Measurements from ENCODE around the gene PXDN.
"Not testable (repeated sequence)": the region's sequence is repeated elsewhere in the genome, so short reads cannot be mapped to it uniquely, and the experiment has no call there.

Gene PXDN

DNA sequence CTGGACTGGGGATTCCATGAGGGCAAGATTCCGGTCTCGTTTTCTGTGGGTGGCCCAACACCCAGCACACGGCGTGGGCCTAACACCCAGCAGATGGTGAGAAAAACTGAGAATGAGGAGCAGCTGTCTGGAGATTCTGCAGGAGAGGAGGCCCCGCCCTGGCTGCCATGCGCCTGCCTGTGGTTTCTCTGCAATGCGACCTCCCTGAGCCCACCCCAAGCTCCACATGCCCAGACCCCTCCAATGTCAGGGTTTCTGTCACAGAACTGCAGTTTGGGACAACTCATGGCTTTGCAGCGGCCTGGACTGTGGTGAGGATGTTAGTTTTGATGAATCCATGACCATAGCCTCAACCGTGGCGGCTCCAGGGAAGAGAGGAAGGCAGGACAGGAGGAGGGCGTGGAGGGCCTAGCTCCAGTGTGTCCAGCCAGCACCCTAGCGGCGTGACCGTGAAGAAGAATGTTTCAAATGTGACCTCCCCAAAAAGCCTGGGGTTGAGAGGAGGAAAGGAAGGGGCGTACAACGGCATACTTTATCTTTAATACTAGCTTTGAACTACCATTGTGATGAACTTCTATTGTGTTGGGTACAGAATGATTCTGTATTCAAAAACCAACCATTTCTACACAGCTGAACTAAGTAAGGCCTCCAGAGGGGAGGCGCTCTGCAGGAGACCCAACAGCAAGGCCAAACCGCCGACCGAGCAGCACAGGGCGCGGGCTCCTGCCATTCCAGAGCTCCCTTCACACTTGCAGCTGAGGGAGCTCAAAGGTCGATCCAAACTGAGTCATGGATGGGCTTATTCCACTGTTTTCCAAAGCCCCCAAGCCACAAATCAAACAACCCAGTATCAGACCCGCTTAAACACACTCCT lies 3.4 kb downstream of the PXDN start:
- DNase-seq = no peak

DNA sequence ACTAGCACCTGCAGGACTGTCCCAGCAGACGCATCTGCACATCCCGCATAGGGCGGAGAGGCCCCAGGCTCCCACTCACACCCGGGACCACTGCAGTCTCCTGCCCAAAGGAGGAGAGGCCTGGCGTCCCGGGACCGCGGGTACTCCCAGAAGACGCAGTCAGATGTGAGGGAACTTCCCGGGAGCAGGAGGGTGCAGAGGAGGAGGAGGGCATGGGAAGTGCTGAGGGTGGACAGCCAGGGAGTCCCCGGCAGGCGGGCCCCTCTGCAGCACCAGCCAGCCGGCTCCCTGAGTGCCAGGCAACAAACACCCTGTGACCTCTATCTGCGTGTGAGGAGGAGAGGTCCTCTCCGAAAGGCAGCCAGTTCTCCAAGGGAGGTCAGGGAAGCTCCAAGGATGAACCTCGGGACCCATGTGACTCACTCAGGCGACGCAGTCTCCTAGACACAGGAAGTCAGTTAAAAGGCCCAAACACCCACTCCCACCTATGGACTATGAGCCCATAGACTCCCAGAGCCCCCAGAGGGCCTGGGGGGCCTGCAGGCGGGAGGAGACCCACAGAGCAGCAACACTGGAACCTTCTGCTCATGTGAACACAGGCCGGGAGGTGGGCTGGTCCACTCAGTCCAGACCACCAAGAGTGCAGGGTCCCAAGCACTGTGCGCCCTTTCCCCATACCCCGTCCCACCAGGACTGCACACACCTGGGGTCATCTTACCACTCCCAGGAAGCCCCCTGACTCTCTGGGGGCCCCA lies 4.2 kb downstream of the PXDN start:
- no peak for DNase-seq

GRCh38 chr2:1739322-1739957 lies 4.9 kb downstream of the PXDN start:
- no peak for DNase-seq

GRCh38 chr2:1738646-1739302 lies 5.5 kb downstream of the PXDN start:
- no peak for DNase-seq

DNA sequence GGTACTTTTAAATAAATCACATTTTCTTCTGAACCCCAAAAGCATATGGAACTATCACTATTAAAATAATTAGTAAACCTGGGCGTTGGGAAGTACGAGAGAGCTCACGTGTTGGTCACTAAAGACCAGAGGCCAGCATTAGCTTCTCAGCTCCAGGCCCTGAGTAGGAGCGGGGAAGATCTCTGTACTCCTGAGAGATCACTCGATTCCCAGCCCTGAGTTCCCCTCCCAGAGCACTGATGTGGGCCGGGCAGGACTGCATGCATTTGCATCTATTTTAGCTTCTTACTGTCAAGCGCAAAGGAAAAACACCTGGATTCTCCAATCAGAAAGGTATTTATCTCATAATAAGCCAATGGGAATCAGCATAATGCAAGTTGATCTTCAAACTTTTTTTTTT lies 6.2 kb downstream of the PXDN start:
- no peak for DNase-seq

- DNase-seq = no peak
These were observed 7.3 kb downstream of the PXDN start for GRCh38 chr2:1736997-1737480.

DNA sequence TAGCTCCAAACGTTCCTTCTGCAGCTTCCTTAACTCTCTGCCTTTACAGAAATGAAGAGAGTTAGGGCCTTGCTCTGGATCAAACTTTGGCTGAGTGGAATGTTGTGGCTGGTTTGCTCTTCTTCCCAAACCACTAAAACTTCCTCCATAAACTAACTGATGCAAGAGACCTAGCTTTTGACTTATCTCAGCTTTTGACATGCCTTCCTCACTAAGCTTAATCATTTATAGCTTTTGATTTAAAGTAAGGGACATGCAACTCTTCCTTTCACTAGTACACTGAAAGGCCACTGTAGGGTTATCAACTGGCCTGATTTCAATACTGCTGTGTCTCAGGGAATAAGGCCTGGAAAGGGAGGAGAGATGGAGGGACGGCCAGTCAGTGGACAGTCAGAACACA lies 8.3 kb downstream of the PXDN start:
- DNase-seq = no peak

DNA sequence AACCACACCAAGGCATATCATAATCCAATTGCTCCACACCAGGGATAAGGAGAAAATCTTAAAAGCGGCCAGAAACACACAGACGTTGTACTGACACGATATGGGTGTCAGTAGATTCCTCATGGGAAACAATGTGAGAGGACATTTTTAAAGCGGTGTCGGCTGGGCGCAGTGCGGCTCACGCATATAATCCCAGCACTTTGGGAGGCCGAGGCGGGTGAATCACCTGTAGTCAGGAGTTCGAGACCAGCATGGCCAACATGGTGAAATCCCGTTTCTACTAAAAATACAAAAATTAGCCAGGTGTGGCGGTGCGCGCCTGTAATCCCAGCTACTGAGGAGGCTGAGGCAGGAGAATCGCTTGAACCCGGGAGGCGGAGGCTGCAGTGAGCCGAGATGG lies 11.0 kb downstream of the PXDN start:
- DNase-seq = not testable (repeated sequence)

DNA sequence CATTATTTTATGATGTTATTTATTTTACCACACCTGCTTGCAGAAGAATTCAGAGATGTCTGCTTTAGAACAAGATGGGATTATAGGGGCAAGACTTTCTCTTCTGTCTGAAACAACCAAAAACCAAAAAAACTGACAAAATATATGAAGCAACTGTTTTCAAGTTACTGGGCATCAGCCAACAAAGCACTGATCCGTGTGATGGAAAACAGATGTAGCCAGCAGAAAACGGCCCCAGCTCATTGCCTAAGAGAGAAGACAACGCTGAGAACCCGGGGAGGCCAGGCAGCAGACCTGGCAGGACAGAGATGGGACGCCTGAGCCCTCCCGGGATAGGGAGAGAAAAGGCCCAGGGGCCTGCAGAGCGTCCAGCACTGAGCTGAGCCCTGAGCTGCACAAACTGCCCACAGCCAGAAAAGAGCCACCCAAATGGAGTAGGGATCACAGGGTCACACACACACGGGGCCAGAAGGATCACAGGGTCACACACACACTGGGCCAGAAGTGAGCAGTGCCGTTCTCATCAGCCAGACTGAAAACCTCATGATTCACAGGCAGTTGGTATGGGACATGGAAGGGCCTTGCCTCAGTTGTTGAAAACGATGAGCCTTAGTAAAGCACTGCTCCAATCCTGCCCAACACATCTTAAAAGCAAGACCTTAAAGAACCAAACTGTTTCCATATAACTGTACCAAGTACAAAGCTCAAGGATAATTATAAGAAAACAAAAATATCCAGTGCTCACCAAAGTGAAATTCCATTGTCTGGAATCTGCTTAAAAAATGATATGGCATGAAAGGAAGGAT lies 12.1 kb downstream of the PXDN start:
- no peak for DNase-seq

GRCh38 chr2:1731447-1731962 lies 12.8 kb downstream of the PXDN start:
- no peak for DNase-seq

- no peak for DNase-seq
These were observed 14.0 kb downstream of the PXDN start for GRCh38 chr2:1730015-1730927.

DNA sequence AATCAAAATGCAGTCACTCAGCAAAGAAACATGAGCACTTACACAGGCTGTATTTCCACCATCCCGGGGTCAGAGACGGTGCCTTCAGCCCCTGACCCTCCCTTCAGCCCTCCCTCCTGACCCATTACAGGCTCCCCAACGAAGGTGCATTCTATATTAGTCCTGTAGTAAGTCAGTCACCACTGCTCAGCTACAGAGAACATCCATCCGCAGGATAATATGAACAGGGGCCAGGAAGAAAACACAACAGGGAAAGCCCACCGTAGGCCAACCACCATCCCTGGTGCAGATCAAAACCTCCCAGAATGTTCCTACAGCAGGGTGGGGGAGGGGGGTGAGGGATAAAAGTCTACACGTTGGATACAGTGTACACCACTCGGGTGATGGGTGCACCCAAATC lies 15.1 kb downstream of the PXDN start:
- DNase-seq = no peak

GRCh38 chr2:1728821-1729220 lies 15.5 kb downstream of the PXDN start:
- DNase-seq = no peak

GRCh38 chr2:1727796-1728474 lies 16.4 kb downstream of the PXDN start:
- no peak for DNase-seq

- DNase-seq = no peak
These were observed 17.1 kb downstream of the PXDN start for GRCh38 chr2:1727101-1727771.

GRCh38 chr2:1726558-1726957 lies 17.8 kb downstream of the PXDN start:
- no peak for DNase-seq

DNA sequence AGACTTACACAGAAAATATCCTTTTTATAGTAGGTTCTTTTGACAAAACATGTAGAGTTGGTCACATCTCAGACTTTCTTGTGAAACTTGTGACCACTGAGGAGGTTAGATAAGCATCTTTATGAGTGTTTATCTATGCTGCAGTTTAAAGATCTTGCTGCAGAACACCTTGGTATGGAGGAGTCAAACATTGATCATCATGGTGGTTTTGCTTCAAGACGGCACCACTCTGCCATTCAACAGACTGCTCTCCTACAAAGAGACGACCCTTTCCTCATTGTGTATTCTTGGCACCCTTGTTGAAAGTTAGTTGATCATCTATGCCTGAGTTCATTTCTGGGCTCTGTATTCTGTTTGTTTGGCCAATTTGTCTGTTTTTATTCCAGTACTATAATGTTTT lies 20.0 kb downstream of the PXDN start:
- DNase-seq = not testable (repeated sequence)

- DNase-seq = no peak
These were observed 20.8 kb downstream of the PXDN start for GRCh38 chr2:1723397-1724042.

GRCh38 chr2:1722692-1723091 lies 21.6 kb downstream of the PXDN start:
- DNase-seq = no peak
